WI38 (cell line): ENCODE data around the gene XYLT1.

ENCODE experiments used
- H3K4me3 ChIP-seq: 2 replicates; pipeline ENCODE4 v1.5.1; 2011; ENCODE audit warnings: low read depth, mild to moderate bottlenecking, control low read depth, low read length
- CTCF ChIP-seq: IDR thresholded peaks from 2 replicates; pipeline ENCODE4 v1.5.1; 2012; ENCODE audit warnings: low read depth, mild to moderate bottlenecking, control low read depth, low read length

XYLT1 gene

GRCh38 chr16:17126156-17126555 lies 344.6 kb downstream of the XYLT1 start:
- no peak overlapping the region for H3K4me3 ChIP-seq
- TF ChIP-seq CTCF: no peak

GRCh38 chr16:17125671-17126070 lies 345.1 kb downstream of the XYLT1 start:
- H3K4me3 ChIP-seq: no peak overlapping the region
- no peak for TF ChIP-seq CTCF

DNA sequence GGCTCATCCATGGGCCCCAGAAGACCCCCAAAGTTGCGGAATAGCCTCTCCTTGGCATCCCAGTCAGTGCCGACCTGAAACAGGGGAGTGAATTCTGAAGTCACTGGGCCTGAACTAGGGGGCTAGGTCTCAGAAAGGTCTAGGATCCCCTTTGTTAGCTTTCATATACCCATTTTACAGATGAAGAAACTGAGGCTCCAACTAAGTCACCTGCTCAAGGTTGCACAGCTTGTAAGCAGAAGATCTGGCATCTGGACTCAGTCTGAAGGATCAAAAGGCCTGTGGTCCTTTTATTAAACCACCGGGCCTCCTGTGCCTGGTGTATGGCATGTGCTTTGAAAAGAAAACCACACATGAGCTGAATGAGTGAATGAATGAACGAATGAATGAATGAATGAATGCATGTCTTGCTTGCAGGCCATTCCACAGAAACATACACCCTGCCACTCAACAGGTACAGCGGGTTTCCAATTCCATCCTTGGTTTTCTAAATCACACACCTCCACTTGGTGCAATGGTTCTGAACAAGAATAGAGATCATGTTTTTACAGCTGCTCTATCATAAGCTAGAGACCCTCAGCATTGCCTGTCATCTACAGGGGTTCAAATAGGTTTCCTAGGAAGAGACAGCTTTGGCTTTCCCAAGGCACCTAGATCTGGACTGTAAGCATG lies 352.7 kb downstream of the XYLT1 start:
- no peak for TF ChIP-seq CTCF
- no peak overlapping the region for H3K4me3 ChIP-seq

DNA sequence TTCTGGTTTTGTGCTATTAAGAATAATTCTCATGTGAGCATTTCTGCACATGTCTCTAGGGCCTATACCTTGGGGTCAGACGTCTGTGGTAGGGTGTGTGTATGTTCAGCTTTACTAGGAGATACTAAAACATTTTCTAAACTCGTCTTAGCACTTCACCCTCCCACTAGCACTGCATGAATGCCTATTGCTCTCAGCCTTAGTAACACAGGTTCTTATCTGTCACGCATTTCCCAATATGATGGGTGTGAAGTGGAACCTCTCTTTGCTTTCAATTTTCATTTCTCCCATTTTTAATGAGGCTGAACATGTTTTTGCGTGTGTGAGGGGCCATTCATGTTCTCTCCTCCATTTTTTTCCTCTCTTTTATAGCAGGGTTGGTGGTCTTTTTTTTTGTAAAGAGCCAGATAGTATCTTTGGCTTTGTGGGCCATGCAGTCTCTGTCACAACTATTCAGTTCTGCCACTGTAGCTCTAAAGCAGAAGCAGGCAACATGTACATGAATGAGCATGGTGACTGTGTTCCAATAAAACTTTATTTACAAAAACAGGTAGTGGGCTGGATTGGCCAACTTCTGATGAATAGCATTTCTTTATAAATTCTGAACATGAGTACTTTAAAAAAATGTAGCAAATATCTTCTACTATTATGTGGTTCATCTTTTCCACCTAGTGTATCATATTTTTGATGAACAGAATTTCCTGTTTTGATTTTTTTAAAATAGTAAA lies 354.0 kb downstream of the XYLT1 start:
- TF ChIP-seq CTCF: no peak
- H3K4me3 ChIP-seq: no peak overlapping the region

DNA sequence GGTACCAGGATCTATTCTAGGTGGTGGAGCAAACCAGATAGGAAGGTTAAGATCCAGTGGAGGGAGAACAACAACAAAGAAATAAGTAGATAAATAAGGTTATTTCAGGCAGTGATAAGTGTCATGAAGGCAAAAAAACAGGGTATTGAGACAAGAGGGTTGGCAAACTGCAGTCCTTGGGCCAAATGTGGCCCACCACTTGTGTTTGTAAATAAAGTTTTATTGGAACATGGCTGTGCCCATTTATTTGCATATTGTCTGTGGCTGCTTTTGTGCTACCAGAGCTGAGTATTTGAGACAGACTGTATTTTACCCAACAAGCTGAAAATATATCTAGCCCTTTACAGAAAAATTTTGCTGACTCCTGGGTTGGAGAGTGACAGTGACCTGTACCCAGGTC lies 361.3 kb downstream of the XYLT1 start:
- TF ChIP-seq CTCF: no peak
- no peak overlapping the region for H3K4me3 ChIP-seq

DNA sequence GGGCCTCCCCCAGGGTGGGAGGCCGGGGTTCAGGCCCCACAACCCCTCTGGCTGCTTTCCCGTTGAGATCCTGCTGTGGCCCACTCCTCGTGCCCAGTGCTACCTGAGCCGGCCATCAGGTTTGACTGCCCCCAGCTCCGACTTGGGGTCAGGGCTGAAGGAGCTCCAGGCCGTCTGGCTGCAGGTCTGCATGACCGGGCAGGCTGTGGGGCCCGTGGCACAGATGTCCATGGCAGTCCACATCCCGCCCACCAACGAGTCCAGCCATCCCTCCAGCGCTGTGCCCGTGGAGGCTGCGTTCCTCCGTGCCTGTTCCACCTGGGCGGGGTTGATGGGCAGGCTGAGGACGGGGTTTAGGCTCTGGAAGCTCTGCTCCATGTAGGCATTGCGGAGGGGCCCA lies 362.2 kb downstream of the XYLT1 start:
- H3K4me3 ChIP-seq: no peak overlapping the region
- TF ChIP-seq CTCF: no peak

GRCh38 chr16:17107450-17107849 lies 363.3 kb downstream of the XYLT1 start:
- no peak for TF ChIP-seq CTCF
- no peak overlapping the region for H3K4me3 ChIP-seq
